ENCODE results near the gene MRPL49. TPM values are rescaled to one million over a fixed set of nuclear protein-coding genes. Genes with fewer than 3 reads are reported as not detected.

Gene MRPL49
- total RNA-seq = 35.7 and 78.1 TPM in 2 replicates

GRCh38 chr11:65121865-65122696 is at the start of gene MRPL49, which contains the start of gene FAU:
MRPL49 (plus strand) TSS chr11:65122321; CDS start chr11:65122347, 26 bp downstream.
FAU (minus strand) TSS chr11:65122134; CDS start chr11:65121813, 321 bp downstream.

GRCh38 chr11:65083834-65084597 is 38.1 kb upstream of the MRPL49 start, which contains the start of the genes CDCA5 and ZFPL1:
CDCA5 (minus strand) TSS chr11:65084040; CDS start chr11:65083978, 62 bp downstream.
ZFPL1 (plus strand) TSS chr11:65084222; CDS start chr11:65084699, 477 bp downstream.

GRCh38 chr11:65095974-65096806 is 25.9 kb upstream of the MRPL49 start, which contains the start of gene VPS51:
VPS51 (plus strand) TSS chr11:65096214; CDS start chr11:65096251, 37 bp downstream.

GRCh38 chr11:65111744-65112545 is 10.2 kb upstream of the MRPL49 start, which contains the start of gene TM7SF2:
TM7SF2 (plus strand) TSS chr11:65111872; CDS start chr11:65112016, 144 bp downstream.

GRCh38 chr11:65117206-65118096 is 4.7 kb upstream of the MRPL49 start, which contains the start of gene ZNHIT2:
ZNHIT2 (minus strand) TSS chr11:65117701; CDS start chr11:65117653, 48 bp downstream.

GRCh38 chr11:65134240-65134951 is 12.3 kb downstream of the MRPL49 start, which contains the start of gene SYVN1:
SYVN1 (minus strand) TSS chr11:65134519; CDS start chr11:65133601, 918 bp downstream.

GRCh38 chr11:65170058-65170534 is 48.0 kb downstream of the MRPL49 start, which contains the start of gene SPDYC:
SPDYC (plus strand) TSS chr11:65170233; CDS start chr11:65171358, 1,125 bp downstream.

Small RNA genes lying within 50 kb of the gene (small RNA-seq; reads per million reads assigned to genes)
- not detected for gene HIGD1AP10
- not detected for gene PDCL2P2
- 32.1 reads per million, percentile 97 among the genes with 10 or more reads in this experiment for gene RNU2-23P

Other genes starting within 250 kb of the MRPL49 start
- gene EHD1, start 243.7 kb upstream of the MRPL49 start, total RNA-seq = 69.1 and 238 TPM in 2 replicates
- gene ATG2A, start 205.1 kb upstream of the MRPL49 start, total RNA-seq = 18.8 and 28.5 TPM in 2 replicates
- gene PPP2R5B, start 197.6 kb upstream of the MRPL49 start, total RNA-seq = 10.2 and 16.7 TPM in 2 replicates
- gene GPHA2, start 186.4 kb upstream of the MRPL49 start, total RNA-seq = not detected in 2 replicates
- not detected in 2 replicates for gene MAJIN, start 150.2 kb upstream of the MRPL49 start, total RNA-seq
- gene BATF2, start 125.3 kb upstream of the MRPL49 start, total RNA-seq = not detected in 2 replicates
- gene ARL2, start 108.2 kb upstream of the MRPL49 start, total RNA-seq = 89.9 and 96.4 TPM in 2 replicates
- gene SNX15, start 94.9 kb upstream of the MRPL49 start, total RNA-seq = 14.1 and 21.4 TPM in 2 replicates
- 27.3 and 27.5 TPM in 2 replicates for gene SAC3D1, start 81.1 kb upstream of the MRPL49 start, total RNA-seq
- 14.3 and 27.5 TPM in 2 replicates for gene NAALADL1, start 63.8 kb upstream of the MRPL49 start, total RNA-seq
- 3.6 and 4.3 TPM in 2 replicates for gene CDCA5, start 38.3 kb upstream of the MRPL49 start, total RNA-seq
- 45.9 and 70.3 TPM in 2 replicates for gene ZFPL1, start 38.1 kb upstream of the MRPL49 start, total RNA-seq
- 196 and 371 TPM in 2 replicates for gene VPS51, start 26.1 kb upstream of the MRPL49 start, total RNA-seq
- gene TM7SF2, start 10.4 kb upstream of the MRPL49 start, total RNA-seq = 18.5 and 26.9 TPM in 2 replicates
- 12.6 and 14.5 TPM in 2 replicates for gene ZNHIT2, start 4.6 kb upstream of the MRPL49 start, total RNA-seq
- gene FAU, start 187 bp upstream of the MRPL49 start, total RNA-seq = 163 and 287 TPM in 2 replicates
- 20.0 and 53.9 TPM in 2 replicates for gene SYVN1, start 12.2 kb downstream of the MRPL49 start, total RNA-seq
- not detected in 2 replicates for gene SPDYC, start 47.9 kb downstream of the MRPL49 start, total RNA-seq
- gene CAPN1, start 59.6 kb downstream of the MRPL49 start, total RNA-seq = 197 and 486 TPM in 2 replicates
- gene POLA2, start 139.6 kb downstream of the MRPL49 start, total RNA-seq = 5.0 and 6.3 TPM in 2 replicates
- 3.1 and 23.2 TPM in 2 replicates for gene CDC42EP2, start 192.5 kb downstream of the MRPL49 start, total RNA-seq
- 44.5 and 64.8 TPM in 2 replicates for gene DPF2, start 211.5 kb downstream of the MRPL49 start, total RNA-seq
- gene TIGD3, start 232.4 kb downstream of the MRPL49 start, total RNA-seq = 0.11 TPM in 1 of 2 replicates, not detected in the other